B cell (primary cell): ENCODE data around the gene DNAH11. TPM values are rescaled to one million over a fixed set of nuclear protein-coding genes. Genes with fewer than 3 reads are reported as not detected.

Experiments
- ATAC-seq: fragments of 200-7000 bp; cut with Tn5 transposase; one replicate; pipeline ENCODE4 v1.10.0; 2021; ENCODE audit warnings: low read depth, mild to moderate bottlenecking, moderate number of reproducible peaks, moderate library complexity
- CTCF ChIA-PET: fragments of 350-600 bp; sonication (Branson Sonifier 250); formaldehyde crosslinking; loops from one replicate; lab custom pipeline; 2021; ENCODE audit warnings: antibody characterized with exemption, inconsistent platforms; lab: Charles Lee
- POLR2A ChIA-PET: fragments of 350-600 bp; sonication (Branson Sonifier 250); formaldehyde crosslinking; loops from one replicate; lab custom pipeline; 2021; ENCODE audit warnings: antibody characterized with exemption; lab: Charles Lee
- DNase-seq: peaks from one replicate; pipeline ENCODE4 v3.0.0; 2013
- H2AFZ ChIP-seq: 2 replicates; pipeline ENCODE4 v1.6.1; 2012; ENCODE audit warnings: mild to moderate bottlenecking, low read depth, low read length; ENCODE audit not compliant: insufficient read depth, poor library complexity, severe bottlenecking
- H3K27ac ChIP-seq, 2 donors: 1 replicate in 1 of 2; 2 replicates in 1 of 2; pipeline ENCODE4 v1.5.1; 2012 to 2013; ENCODE audit warnings: low read length in 2 of 2, mild to moderate bottlenecking in 2 of 2, moderate library complexity in 1 of 2
- H3K27me3 ChIP-seq, 4 experiments: fragments of 200-600 bp in 1 of 4; sonication (generic) in 1 of 4; replicated peaks in 1 of 4; 1 replicate in 2 of 4; 2 replicates in 2 of 4; pipeline versions ENCODE4 v1.6.1 to v1.7.0; 2013 to 2016; ENCODE audit warnings: low read length in 3 of 4, mild to moderate bottlenecking in 2 of 4, mixed read lengths in 1 of 4, moderate library complexity in 1 of 4; ENCODE audit not compliant: insufficient read depth in 4 of 4, control insufficient read depth in 3 of 4; ENCODE audit errors: control extremely low read depth in 1 of 4
- H3K36me3 ChIP-seq, 2 experiments: replicated peaks in 1 of 2; 1 replicate in 1 of 2; 2 replicates in 1 of 2; pipeline versions ENCODE4 v1.6.1 to v1.7.1; 2013; ENCODE audit warnings: low read length in 1 of 2; ENCODE audit not compliant: insufficient read depth in 2 of 2, control insufficient read depth in 1 of 2; ENCODE audit errors: control extremely low read depth in 1 of 2, extremely low read depth in 1 of 2
- H3K4me1 ChIP-seq, 2 donors: fragments of 200-600 bp in 1 of 2; sonication (generic) in 1 of 2; 1 replicate in 1 of 2; 2 replicates in 1 of 2; pipeline versions ENCODE4 v1.5.1 to v1.6.1; 2013 to 2017; ENCODE audit warnings: low read length in 2 of 2; ENCODE audit not compliant: control insufficient read depth in 2 of 2, insufficient read depth in 2 of 2
- H3K4me2 ChIP-seq: replicated peaks from 2 replicates; pipeline ENCODE3; 2012; ENCODE audit warnings: mild to moderate bottlenecking, low read depth, low read length; ENCODE audit not compliant: poor library complexity, severe bottlenecking
- H3K4me3 ChIP-seq, 5 experiments: fragments of 200-600 bp in 1 of 5; sonication (generic) in 1 of 5; 1 replicate in 3 of 5; 2 replicates in 2 of 5; pipeline versions ENCODE4 v1.5.1 to v1.7.0; 2011 to 2016; ENCODE audit warnings: low read length in 4 of 5, mild to moderate bottlenecking in 4 of 5, low read depth in 2 of 5, control low read depth in 1 of 5, moderate library complexity in 1 of 5; ENCODE audit not compliant: insufficient read depth in 1 of 5; ENCODE audit errors: control extremely low read depth in 1 of 5, extremely low read depth in 1 of 5
- H3K79me2 ChIP-seq: fragments of 200-600 bp; sonication (generic); one replicate; pipeline ENCODE4 v1.6.0; 2016; ENCODE audit warnings: low read length; ENCODE audit not compliant: control insufficient read depth, insufficient read depth
- H3K9ac ChIP-seq: fragments of 200-600 bp; sonication (generic); 2 replicates; pipeline ENCODE4 v1.6.1; 2017; ENCODE audit warnings: mild to moderate bottlenecking, low read length, moderate library complexity
- H3K9me3 ChIP-seq, 3 donors: one replicate each; pipeline versions ENCODE4 v1.6.1 to v1.7.1; 2013; ENCODE audit warnings: low read length in 2 of 3; ENCODE audit not compliant: control insufficient read depth in 2 of 3, insufficient read depth in 1 of 3; ENCODE audit errors: control extremely low read depth in 1 of 3
- H4K20me1 ChIP-seq: 2 replicates; pipeline ENCODE4 v1.6.0; 2012; ENCODE audit warnings: mild to moderate bottlenecking, low read length; ENCODE audit not compliant: insufficient read depth, control insufficient read depth, poor library complexity, severe bottlenecking
- H3K27ac Mint-ChIP-seq: one replicate; pipeline ENCODE4 v1.8.0; 2021; ENCODE audit warnings: mixed read lengths
- H3K27me3 Mint-ChIP-seq: one replicate; pipeline ENCODE4 v1.8.0; 2021; ENCODE audit warnings: mixed read lengths
- H3K4me1 Mint-ChIP-seq: one replicate; pipeline ENCODE4 v1.8.0; 2021; ENCODE audit warnings: mixed read lengths
- H3K4me3 Mint-ChIP-seq: one replicate; pipeline ENCODE4 v1.8.0; 2021; ENCODE audit warnings: mixed read lengths
- H3K9me3 Mint-ChIP-seq: one replicate; pipeline ENCODE4 v1.8.0; 2022; ENCODE audit warnings: mixed read lengths; ENCODE audit not compliant: insufficient read depth
- CTCF ChIP-seq: fragments of 200-600 bp; IDR thresholded peaks from one replicate; pipeline ENCODE4 v1.8.0; 2022; ENCODE audit warnings: antibody characterized with exemption, mild to moderate bottlenecking
- EZH2 ChIP-seq: IDR thresholded peaks from 2 replicates; pipeline ENCODE4 v1.6.1; 2012; ENCODE audit warnings: borderline replicate concordance, low read depth, mild to moderate bottlenecking, moderate library complexity, low read length; ENCODE audit not compliant: insufficient read depth, poor library complexity, severe bottlenecking
- WGBS: methylation state at CpG from one replicate; pipeline ENCODE4 v1.1.5; 2013; ENCODE audit warnings: missing lambda C conversion rate; ENCODE audit not compliant: insufficient coverage; 5-methylcytosine and 5-hydroxymethylcytosine counted together
- intact Hi-C: fragments of 100-400 bp; cut with micrococcal nuclease; formaldehyde crosslinking; loops from one replicate; pipeline ENCODE4 v1.10.0; 2022
- polyA plus RNA-seq: library from polyadenylated mRNA; depleted of rRNA; stranded (reverse); fragments of >200 nt; gene quantifications from 2 replicates; pipeline ENCODE4 v1.2.3, GENCODE V29; 2012
- total RNA-seq, 2 donors: library from RNA; stranded (reverse); fragments of 120-200 nt in 1 of 2; gene quantifications; 1 replicate in 1 of 2; 2 replicates in 1 of 2; pipeline versions ENCODE4 v1.2.3 to v1.2.4, GENCODE V29; 2013 to 2022

Gene DNAH11
- total and polyA plus RNA-seq, 2 donors (not counting 1 experiment from before 2014, with no cell fraction given) = not detected

DNA sequence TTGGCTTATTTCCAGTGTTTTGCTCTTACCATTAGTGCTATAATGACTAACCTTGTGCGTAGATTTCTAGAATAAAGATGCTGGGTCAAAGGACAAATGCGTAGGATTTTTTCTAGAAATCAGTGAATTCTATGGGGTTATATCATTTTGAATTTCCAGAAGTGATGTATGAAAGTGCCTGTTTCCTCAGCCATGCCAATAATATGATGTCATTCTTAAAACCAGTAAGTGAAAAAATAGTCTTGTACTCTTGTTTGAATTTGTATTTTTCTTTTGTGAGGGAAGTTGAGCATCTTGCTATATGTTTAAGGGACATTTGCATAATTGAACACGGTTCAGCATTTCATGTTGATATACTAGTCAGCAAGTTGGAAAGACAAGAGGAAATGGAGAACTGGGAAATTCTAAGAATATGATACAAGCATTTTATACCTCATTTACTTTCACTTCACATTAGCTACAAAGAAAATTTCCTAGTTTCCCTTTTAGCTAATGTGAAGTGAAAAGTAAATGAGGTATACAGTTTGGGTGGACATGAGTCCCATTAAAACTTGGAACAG lies 3.8 kb upstream of the DNAH11 start:
- POLR2A ChIA-PET = no interaction called here
- Mint-ChIP-seq H3K4me3 (no peak overlapping the region), H3K27me3 (peaks cover 44% of the 10 kb centered on the region)

More for the DNA sequence above, 3.8 kb upstream of the DNAH11 start:
- H2AFZ ChIP-seq = no peak overlapping the region
- peaks cover 14% of the 10 kb centered on the region in 2 donors for H3K4me1 ChIP-seq
- Mint-ChIP-seq H3K4me1 (peaks cover 12% of the 10 kb centered on the region), H3K27ac (no peak overlapping the region), H3K9me3 (no peaks in the 10 kb centered on the region)
- intact Hi-C loops = no loop called here
- H3K4me3 ChIP-seq = no peak overlapping the region
- DNase-seq (no peak), ATAC-seq (no peak)
- H3K27me3 ChIP-seq = peaks cover 0 to 18% (median 13%) of the 10 kb centered on the region in 4 experiments
- no peaks in the 10 kb centered on the region for H3K79me2 ChIP-seq
- no peak overlapping the region for H3K9ac ChIP-seq
- WGBS = no CpG with 5 or more reads among the region's 3 CpGs
- no peak overlapping the region for H3K4me2 ChIP-seq
- CTCF ChIA-PET = interaction anchor here (1.2 kb wide), 1 partner anchor 10 kb away, joined by 3 read pairs; no protein-coding TSS in a partner anchor
- H3K27ac ChIP-seq = no peak overlapping the region
- no peaks in the 10 kb centered on the region for H4K20me1 ChIP-seq
- H3K9me3 ChIP-seq = peaks cover 0 to 5% (median 0%) of the 10 kb centered on the region in 3 donors
- no peaks in the 10 kb centered on the region for H3K36me3 ChIP-seq
- TF ChIP-seq EZH2 = no peak
- no peak for TF ChIP-seq CTCF
